Endometrial microvascular endothelial cells (primary cell): ENCODE measurements around the gene INCA1. TPM values are rescaled to one million over a fixed set of nuclear protein-coding genes. Genes with fewer than 3 reads are reported as not detected.

Experiments
- in situ Hi-C: cut with HindIII; loops from 2 replicates; pipeline ENCODE4 v1.10.0; 2017; ENCODE audit warnings: low sequenced_read_pairs, low pct_unique_long_range_greater_than_20kb; ENCODE audit errors: inconsistent ontology term
- total RNA-seq: library from RNA; depleted of rRNA; stranded (reverse); fragments of >200 nt; gene quantifications from one replicate; pipeline ENCODE4 v1.2.3, GENCODE V29; 2015; ENCODE audit errors: inconsistent ontology term

Gene INCA1
- total RNA-seq, 1 donor from 2014 or later = 0.09 TPM

DNA sequence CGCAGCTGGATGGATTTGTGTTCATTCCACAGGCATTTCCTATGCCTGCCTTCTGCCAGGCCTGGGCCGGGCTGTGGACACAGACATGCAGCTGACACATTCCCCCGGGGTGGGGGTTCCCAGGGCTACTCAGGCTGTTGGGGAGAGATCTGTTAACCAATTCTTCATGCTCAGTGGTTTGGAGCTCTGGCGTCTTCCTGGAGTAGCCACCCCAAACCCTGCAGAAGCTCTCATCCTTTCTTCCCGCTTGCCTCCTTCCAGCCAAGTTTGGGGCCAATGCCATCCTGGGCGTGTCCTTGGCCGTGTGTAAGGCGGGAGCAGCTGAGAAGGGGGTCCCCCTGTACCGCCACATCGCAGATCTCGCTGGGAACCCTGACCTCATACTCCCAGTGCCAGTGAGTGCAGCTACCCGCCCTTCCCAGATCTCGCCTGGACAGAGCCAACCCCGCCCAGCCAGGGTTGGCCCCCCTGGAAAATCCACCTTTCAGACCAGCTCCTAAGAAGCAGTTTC is 43.8 kb downstream of the INCA1 start:
- in situ Hi-C loops = no loop called here

DNA sequence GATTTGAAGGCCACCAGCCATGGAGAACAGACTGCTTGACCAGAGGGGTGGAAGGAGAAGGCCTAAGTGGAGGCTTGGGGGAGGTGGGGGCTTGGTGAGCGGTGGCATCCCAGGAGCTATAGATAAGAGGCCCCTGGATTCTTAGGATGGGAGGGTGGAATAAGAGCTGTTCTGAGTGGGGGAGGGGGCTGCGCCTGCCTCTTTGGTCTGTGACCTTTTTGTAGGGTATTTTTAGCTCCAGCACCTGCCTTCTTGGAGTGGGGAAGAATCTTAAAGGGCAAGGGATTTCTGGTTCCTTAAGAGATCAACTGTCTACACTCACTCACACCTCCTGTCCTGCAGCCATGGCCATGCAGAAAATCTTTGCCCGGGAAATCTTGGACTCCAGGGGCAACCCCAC is 45.8 kb downstream of the INCA1 start:
- in situ Hi-C loops = no loop called here

- in situ Hi-C loops = no loop called here
Measured at GRCh38 chr17:4950746-4951204, 46.5 kb downstream of the INCA1 start, which contains the start of gene ENO3. ENO3 (plus strand) TSS chr17:4951119; CDS start chr17:4951830, 711 bp downstream.

- in situ Hi-C loops = no loop called here
Measured at GRCh38 chr17:4950075-4950745, 47.1 kb downstream of the INCA1 start.

GRCh38 chr17:4949321-4950074 is 47.8 kb downstream of the INCA1 start:
- in situ Hi-C loops = no loop called here

DNA sequence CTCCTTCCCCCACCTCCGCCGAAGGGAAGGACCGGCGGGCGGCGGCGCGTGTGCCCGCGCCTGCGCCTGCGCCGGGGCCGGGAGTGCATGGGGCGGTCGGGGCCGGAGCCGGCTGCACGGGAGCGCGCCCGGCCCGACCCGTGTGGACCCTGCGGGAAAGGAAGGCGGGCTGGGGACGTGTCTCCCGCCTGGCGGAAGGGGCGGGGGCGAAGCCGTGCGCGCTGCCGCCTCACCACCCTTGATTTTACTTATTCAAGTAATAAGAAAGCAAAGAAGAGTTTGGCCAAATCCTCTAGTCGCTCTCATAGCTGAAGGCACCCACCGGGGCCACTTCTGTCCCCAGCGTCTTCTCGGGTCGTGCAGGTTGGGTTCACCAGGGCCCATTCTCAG is 48.4 kb downstream of the INCA1 start:
- in situ Hi-C loops = no loop called here

DNA sequence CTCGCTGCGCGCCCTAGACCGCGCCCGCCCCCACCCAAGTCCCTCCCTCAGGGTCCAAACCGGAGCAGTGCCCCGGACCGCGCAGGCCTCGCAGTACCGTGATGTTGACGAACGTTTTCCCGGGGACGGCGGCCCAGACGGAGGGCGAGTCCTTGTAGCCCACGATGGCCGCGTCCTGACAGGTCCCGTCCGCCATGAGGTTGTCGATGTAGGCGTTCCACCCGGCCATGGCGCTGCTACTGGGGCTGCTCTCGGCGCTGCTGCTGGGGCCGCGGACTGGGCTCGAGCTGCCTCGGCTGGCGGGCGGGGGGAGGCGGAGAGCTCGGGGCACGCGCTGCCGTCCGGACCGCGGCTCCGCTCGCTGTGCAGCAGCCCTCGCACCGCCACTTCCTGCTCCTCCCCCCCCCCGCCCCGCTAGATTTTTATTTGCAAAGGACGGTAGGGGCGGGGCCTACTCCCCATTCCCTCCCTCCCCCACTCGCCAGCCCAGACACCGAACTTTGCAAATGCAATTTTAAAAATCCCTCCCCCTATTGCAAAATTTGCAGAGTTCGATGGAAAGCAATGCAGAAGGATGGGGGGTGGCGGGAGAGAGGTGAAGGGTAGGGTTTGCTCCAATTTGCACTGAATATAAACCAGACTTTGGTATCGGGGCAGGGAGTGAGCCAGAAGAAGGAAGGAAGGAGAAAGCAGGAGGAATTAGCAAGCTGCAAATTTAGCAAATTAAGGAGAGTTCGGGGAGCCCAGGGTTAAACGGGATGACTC is 49.0 kb downstream of the INCA1 start, which contains the start of gene PFN1:
TSS of gene PFN1 (minus strand) at position 365 of the 765 bp plus-strand sequence. CDS start at position 229, 136 bp downstream.
- in situ Hi-C loops = no loop called here

GRCh38 chr17:4947411-4948165 is 49.7 kb downstream of the INCA1 start:
- in situ Hi-C loops = no loop called here

- in situ Hi-C loops = no loop called here
Measured at GRCh38 chr17:4947010-4947410, 50.3 kb downstream of the INCA1 start.

- in situ Hi-C loops = no loop called here
Measured at GRCh38 chr17:4946312-4946976, 50.9 kb downstream of the INCA1 start.

GRCh38 chr17:4945944-4946280 is 51.4 kb downstream of the INCA1 start:
- in situ Hi-C loops = no loop called here

DNA sequence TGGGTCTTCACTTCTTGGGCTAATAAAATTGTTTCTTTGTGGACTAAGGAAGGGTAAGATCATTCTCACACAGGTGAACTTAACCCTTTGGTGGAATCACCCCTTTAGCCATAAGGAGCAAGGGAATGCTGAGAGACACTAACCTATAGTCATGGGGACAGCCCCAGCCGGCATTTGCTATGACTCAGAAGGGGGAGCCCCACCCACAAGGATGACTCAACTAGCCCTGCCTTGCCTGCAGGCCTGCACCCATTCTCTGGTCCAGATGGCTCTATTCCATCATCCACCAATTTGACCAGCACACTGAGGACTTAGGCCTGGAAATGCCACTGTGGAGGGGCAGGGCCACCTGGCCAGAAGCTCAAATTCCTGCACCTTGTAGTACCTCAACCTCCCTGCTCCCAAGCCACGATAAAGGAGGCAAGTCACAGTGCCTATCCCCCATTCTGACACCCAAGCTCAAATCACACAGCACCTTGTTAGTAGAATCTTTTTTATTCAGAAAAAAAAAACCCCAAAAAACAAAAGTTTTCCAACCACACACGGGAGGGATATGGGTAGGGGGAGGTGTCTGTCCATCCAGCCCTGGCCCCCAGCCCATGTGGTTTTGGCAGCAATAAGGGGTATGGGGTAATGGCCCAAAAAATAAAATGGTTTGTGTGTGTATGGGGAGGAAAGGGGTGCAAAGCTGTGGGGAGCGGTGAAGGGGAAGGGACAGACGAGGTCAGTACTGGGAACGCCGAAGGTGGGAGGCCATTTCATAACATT is 52.0 kb downstream of the INCA1 start:
- in situ Hi-C loops = no loop called here

GRCh38 chr17:4944554-4945175 is 52.7 kb downstream of the INCA1 start:
- in situ Hi-C loops = no loop called here

GRCh38 chr17:4944163-4944553 is 53.2 kb downstream of the INCA1 start:
- in situ Hi-C loops = no loop called here

DNA sequence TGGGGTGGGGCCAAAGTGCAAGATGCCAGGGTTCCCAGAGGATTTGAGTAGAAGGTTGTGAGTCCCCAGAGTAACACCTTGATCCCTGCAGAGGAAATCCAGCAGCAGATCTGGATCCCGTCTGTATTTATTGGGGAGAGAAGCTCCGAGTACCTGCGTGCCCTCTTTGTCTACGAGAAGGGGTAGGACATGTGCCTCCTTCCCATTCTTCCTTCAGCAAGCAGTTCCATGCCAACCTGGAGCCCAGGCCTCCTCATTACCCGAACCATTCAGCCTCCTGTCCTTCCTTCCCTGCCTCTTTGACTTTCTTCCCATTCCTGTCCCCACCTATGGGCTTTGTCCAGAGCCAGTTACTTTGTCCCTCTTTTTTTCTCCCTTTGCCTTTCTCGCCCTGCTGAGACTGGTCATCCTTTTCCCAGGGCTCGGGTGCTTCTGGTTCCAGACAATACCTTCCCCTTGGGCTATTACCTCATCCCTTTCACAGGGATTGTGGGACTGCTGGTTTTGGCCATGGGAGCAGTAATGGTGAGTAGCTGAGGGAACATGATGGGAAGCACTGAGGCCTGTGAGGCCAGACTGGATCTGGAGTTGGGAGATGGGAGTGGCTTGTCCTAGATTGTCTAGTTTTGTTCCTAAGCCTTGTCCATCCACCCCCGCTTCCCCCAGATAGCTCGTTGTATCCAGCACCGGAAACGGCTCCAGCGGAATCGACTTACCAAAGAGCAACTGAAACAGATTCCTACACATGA is 54.4 kb downstream of the INCA1 start:
- in situ Hi-C loops = no loop called here

DNA sequence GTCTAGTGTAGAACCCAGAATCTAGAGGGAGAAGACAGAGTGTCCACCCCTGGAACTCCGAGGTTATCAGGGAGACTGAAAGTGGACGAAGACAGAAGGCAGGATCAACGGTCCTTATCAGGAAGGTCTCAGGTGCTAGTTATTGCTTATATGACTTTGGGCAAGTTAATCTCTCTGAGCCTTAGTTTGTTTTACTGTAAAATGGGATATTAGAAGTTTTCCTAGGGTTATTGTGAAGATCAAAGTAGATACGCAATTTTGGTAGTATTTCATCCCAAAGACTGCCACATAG is 56.1 kb downstream of the INCA1 start:
- in situ Hi-C loops = no loop called here
